ENCODE results near the gene CNPY2. TPM values are rescaled to one million over a fixed set of nuclear protein-coding genes. Genes with fewer than 3 reads are reported as not detected.

Gene CNPY2
- total RNA-seq, 4 donors from 2014 or later, result 33.5 to 83.5 (median 67.3) TPM

- no peak for TF ChIP-seq CTCF (IDR thresholded peaks at IDR 0.05)
- TF ChIP-seq POLR2A (IDR thresholded peaks at IDR 0.05), result no peak
- H3K4me1 ChIP-seq, result no peaks in the 10 kb centered on the region
- no peaks in the 10 kb centered on the region for H3K27me3 ChIP-seq
- no peaks in the 10 kb centered on the region for H3K9me3 ChIP-seq
- intact Hi-C loops (cut with DNase I; ENCODE audit: low total_unique reads), result no loop called here
- H3K36me3 ChIP-seq, result no peaks in the 10 kb centered on the region
- peak overlapping the region; percentile 98 for H3K27ac ChIP-seq
- DNase-seq, result peak in 1 of 2 donors; percentile 21
- peak overlapping the region; percentile 68 to 86 for H3K4me3 ChIP-seq
These were observed 17.4 kb upstream of the CNPY2 start for GRCh38 chr12:56333197-56333678.

- Histone ChIP-seq H3K4me1 (no peaks in the 10 kb centered on the region), H3K27ac (peak overlapping the region; percentile 98), H3K36me3 (no peaks in the 10 kb centered on the region), H3K9me3 (no peaks in the 10 kb centered on the region), H3K27me3 (no peaks in the 10 kb centered on the region), H3K4me3 (peak overlapping the region; percentile 68 to 86)
- intact Hi-C loops (cut with DNase I; ENCODE audit: low total_unique reads), result no loop called here
- TF ChIP-seq CTCF (IDR thresholded peaks at IDR 0.05) (no peak), POLR2A (IDR thresholded peaks at IDR 0.05) (no peak)
- no peak for DNase-seq
These were observed 16.9 kb upstream of the CNPY2 start for GRCh38 chr12:56332512-56333196.

GRCh38 chr12:56330936-56331490 is 15.2 kb upstream of the CNPY2 start:
- Histone ChIP-seq H3K4me3 (no peak overlapping the region), H3K4me1 (no peaks in the 10 kb centered on the region), H3K27me3 (no peaks in the 10 kb centered on the region), H3K27ac (no peak overlapping the region), H3K36me3 (no peaks in the 10 kb centered on the region), H3K9me3 (no peaks in the 10 kb centered on the region)
- DNase-seq, result no peak
- intact Hi-C loops (cut with DNase I; ENCODE audit: low total_unique reads), result no loop called here
- TF ChIP-seq POLR2A (IDR thresholded peaks at IDR 0.05) (no peak), CTCF (IDR thresholded peaks at IDR 0.05) (no peak)

- Histone ChIP-seq H3K9me3 (no peaks in the 10 kb centered on the region), H3K4me1 (no peaks in the 10 kb centered on the region), H3K4me3 (no peak overlapping the region), H3K27me3 (no peaks in the 10 kb centered on the region), H3K36me3 (no peaks in the 10 kb centered on the region), H3K27ac (no peak overlapping the region)
- DNase-seq, result no peak
- no peak for TF ChIP-seq POLR2A (IDR thresholded peaks at IDR 0.05)
- TF ChIP-seq CTCF (IDR thresholded peaks at IDR 0.05), result no peak
- intact Hi-C loops (cut with DNase I; ENCODE audit: low total_unique reads), result no loop called here
These were observed 10.7 kb upstream of the CNPY2 start for GRCh38 chr12:56326533-56326932.

GRCh38 chr12:56326126-56326525 is 10.3 kb upstream of the CNPY2 start:
- H3K4me1 ChIP-seq, result no peaks in the 10 kb centered on the region
- no peaks in the 10 kb centered on the region for H3K36me3 ChIP-seq
- intact Hi-C loops (cut with DNase I; ENCODE audit: low total_unique reads), result no loop called here
- no peak for TF ChIP-seq CTCF (IDR thresholded peaks at IDR 0.05)
- TF ChIP-seq POLR2A (IDR thresholded peaks at IDR 0.05), result no peak
- no peak overlapping the region for H3K27ac ChIP-seq
- DNase-seq, result no peak
- no peak overlapping the region for H3K4me3 ChIP-seq
- no peaks in the 10 kb centered on the region for H3K9me3 ChIP-seq
- H3K27me3 ChIP-seq, result no peaks in the 10 kb centered on the region
